ENCODE data around the gene TRAF4.

DNA sequence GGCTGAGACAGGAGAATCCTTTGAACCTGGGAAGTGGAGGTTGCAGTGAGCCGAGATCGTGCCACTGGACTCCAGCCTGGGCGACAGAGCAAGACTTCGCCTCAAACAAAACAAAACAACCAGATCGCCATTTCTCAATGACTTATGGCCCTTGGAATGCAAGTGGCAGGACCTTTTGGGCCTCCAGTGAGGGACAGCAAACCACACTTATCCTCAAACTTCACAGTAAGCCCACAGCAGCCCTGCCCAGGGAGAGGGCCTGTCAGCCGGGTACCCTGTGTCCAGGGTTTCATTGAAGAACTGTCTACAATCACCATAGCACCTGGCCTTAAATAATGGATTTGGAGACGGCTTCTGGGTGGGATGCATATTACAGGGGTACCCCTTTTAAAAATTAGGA, 11.7 kb downstream of the TRAF4 start:
- no peak for TF ChIP-seq POLR2A (IDR thresholded peaks at IDR 0.05)
- TF ChIP-seq, protein P1, sequence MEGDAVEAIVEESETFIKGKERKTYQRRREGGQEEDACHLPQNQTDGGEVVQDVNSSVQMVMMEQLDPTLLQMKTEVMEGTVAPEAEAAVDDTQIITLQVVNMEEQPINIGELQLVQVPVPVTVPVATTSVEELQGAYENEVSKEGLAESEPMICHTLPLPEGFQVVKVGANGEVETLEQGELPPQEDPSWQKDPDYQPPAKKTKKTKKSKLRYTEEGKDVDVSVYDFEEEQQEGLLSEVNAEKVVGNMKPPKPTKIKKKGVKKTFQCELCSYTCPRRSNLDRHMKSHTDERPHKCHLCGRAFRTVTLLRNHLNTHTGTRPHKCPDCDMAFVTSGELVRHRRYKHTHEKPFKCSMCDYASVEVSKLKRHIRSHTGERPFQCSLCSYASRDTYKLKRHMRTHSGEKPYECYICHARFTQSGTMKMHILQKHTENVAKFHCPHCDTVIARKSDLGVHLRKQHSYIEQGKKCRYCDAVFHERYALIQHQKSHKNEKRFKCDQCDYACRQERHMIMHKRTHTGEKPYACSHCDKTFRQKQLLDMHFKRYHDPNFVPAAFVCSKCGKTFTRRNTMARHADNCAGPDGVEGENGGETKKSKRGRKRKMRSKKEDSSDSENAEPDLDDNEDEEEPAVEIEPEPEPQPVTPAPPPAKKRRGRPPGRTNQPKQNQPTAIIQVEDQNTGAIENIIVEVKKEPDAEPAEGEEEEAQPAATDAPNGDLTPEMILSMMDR (IDR thresholded peaks at IDR 0.05) = no peak

Data from esophagus squamous epithelium (tissue), 4 donors.